Neural cell (in vitro differentiated cells): ENCODE measurements around the gene OBP2A. TPM values are rescaled to one million over a fixed set of nuclear protein-coding genes. Genes with fewer than 3 reads are reported as not detected.
"Not testable (repeated sequence)": the region's sequence is repeated elsewhere in the genome, so short reads cannot be mapped to it uniquely, and the experiment has no call there.

Experiments
- H2AFZ ChIP-seq: fragments of 200-600, 300-800 bp; sonication (generic), shearing (Covaris generic); 2 replicates; pipeline ENCODE4 v1.6.0; 2014; ENCODE audit warnings: low read depth, mild to moderate bottlenecking, antibody characterized with exemption, low read length, moderate library complexity
- H3F3A ChIP-seq: fragments of 200-600 bp; shearing (Covaris generic); 2 replicates; pipeline ENCODE4 v1.6.1; 2016; ENCODE audit warnings: mild to moderate bottlenecking, moderate library complexity, mixed read lengths, antibody characterized with exemption, low read length; ENCODE audit not compliant: insufficient read depth, poor library complexity, severe bottlenecking
- H3K27ac ChIP-seq: fragments of 200-600, 300-800 bp; sonication (generic), shearing (Covaris generic); 2 replicates; pipeline ENCODE4 v1.5.1; 2014; ENCODE audit warnings: mild to moderate bottlenecking, low read length, moderate library complexity
- H3K27me3 ChIP-seq: fragments of 300-800, 200-600 bp; sonication (generic), shearing (Covaris generic); 2 replicates; pipeline ENCODE4 v1.6.0; 2014; ENCODE audit warnings: mild to moderate bottlenecking, low read depth, low read length, moderate library complexity; ENCODE audit not compliant: insufficient read depth
- H3K36me3 ChIP-seq: fragments of 300-800, 200-600 bp; sonication (generic), shearing (Covaris generic); 2 replicates; pipeline ENCODE4 v1.5.1; 2014; ENCODE audit warnings: mild to moderate bottlenecking, antibody characterized with exemption, low read length, moderate library complexity; ENCODE audit not compliant: insufficient read depth
- H3K4me2 ChIP-seq: fragments of 300-800, 200-600 bp; sonication (generic), shearing (Covaris generic); 2 replicates; pipeline ENCODE4 v1.6.0; 2014; ENCODE audit warnings: mild to moderate bottlenecking, low read length
- H3K4me3 ChIP-seq: fragments of 300-800, 200-600 bp; sonication (generic), shearing (Covaris generic); 2 replicates; pipeline ENCODE4 v1.5.1; 2014; ENCODE audit warnings: mild to moderate bottlenecking, low read length, moderate library complexity
- H3K79me2 ChIP-seq: fragments of 200-600 bp; shearing (Covaris generic); replicated peaks from 2 replicates; pipeline ENCODE4 v1.6.0; 2014; ENCODE audit warnings: mild to moderate bottlenecking, low read length, moderate library complexity; ENCODE audit not compliant: insufficient read depth
- H3K9ac ChIP-seq: fragments of 300-800, 200-600 bp; sonication (generic), shearing (Covaris generic); 2 replicates; pipeline ENCODE4 v1.6.1; 2016; ENCODE audit warnings: mild to moderate bottlenecking, low read length, mixed read lengths
- H3K9me2 ChIP-seq: fragments of 200-600 bp; shearing (Covaris generic); 2 replicates; pipeline ENCODE4 v1.6.1; 2016; ENCODE audit warnings: mild to moderate bottlenecking, low read length, mixed read lengths; ENCODE audit not compliant: insufficient read depth
- H3K9me3 ChIP-seq: fragments of 200-600, 300-800 bp; sonication (generic), shearing (Covaris generic); 2 replicates; pipeline ENCODE4 v1.6.1; 2016; ENCODE audit warnings: mild to moderate bottlenecking, mixed run types, low read length, moderate library complexity, mixed read lengths
- H4K20me1 ChIP-seq: fragments of 200-600 bp; shearing (Covaris generic); 2 replicates; pipeline ENCODE4 v1.6.1; 2016; ENCODE audit warnings: mild to moderate bottlenecking, mixed run types; ENCODE audit not compliant: insufficient read depth
- CTCF ChIP-seq: fragments of 450-650 bp; IDR thresholded peaks from 2 replicates; pipeline ENCODE4 v1.5.1; 2014; ENCODE audit warnings: antibody characterized with exemption, mild to moderate bottlenecking, moderate library complexity; ENCODE audit not compliant: poor library complexity, severe bottlenecking
- EP300 ChIP-seq: fragments of 450-650 bp; conservative IDR thresholded peaks from 2 replicates; pipeline ENCODE4 v1.6.1; 2014; ENCODE audit warnings: antibody characterized with exemption, mild to moderate bottlenecking, moderate library complexity; ENCODE audit not compliant: poor library complexity, severe bottlenecking
- EZH2 ChIP-seq: fragments of 200-600, 300-800 bp; shearing (Covaris generic), sonication (generic); IDR thresholded peaks from 2 replicates; pipeline ENCODE4 v1.6.1; 2014; ENCODE audit warnings: antibody characterized with exemption, low read length, borderline replicate concordance, mild to moderate bottlenecking; ENCODE audit not compliant: insufficient read depth, poor library complexity, severe bottlenecking
- MXI1 ChIP-seq: fragments of 450-650 bp; conservative IDR thresholded peaks from 2 replicates; pipeline ENCODE4 v1.6.1; 2014; ENCODE audit warnings: antibody characterized with exemption, mild to moderate bottlenecking; ENCODE audit not compliant: poor library complexity, severe bottlenecking
- POLR2AphosphoS5 ChIP-seq: IDR thresholded peaks from 2 replicates; pipeline ENCODE4 v1.6.1; 2012
- RAD21 ChIP-seq: fragments of 450-650 bp; conservative IDR thresholded peaks from 2 replicates; pipeline ENCODE4 v1.6.1; 2014; ENCODE audit warnings: antibody characterized with exemption, mild to moderate bottlenecking, moderate library complexity
- REST ChIP-seq: IDR thresholded peaks from 2 replicates; pipeline ENCODE4 v1.6.1; 2012; ENCODE audit warnings: borderline replicate concordance
- SMC3 ChIP-seq: fragments of 450-650 bp; conservative IDR thresholded peaks from 2 replicates; pipeline ENCODE4 v1.6.1; 2014; ENCODE audit warnings: antibody characterized with exemption, mild to moderate bottlenecking, moderate library complexity; ENCODE audit not compliant: poor library complexity
- TAF1 ChIP-seq: IDR thresholded peaks from 2 replicates; pipeline ENCODE4 v1.6.1; 2012; ENCODE audit warnings: low read depth
- polyA plus RNA-seq: library from polyadenylated mRNA; depleted of rRNA; stranded (reverse); fragments of >200 nt; gene quantifications from 2 replicates; pipeline ENCODE4 v1.2.3, GENCODE V29; 2014

OBP2A gene
- polyA plus RNA-seq, 1 donor from 2014 or later: not detected

- Histone ChIP-seq H3K4me3 (no peak overlapping the region), H3K27ac (no peak overlapping the region), H3K9me2 (no peaks in the 10 kb centered on the region), H3K27me3 (no peaks in the 10 kb centered on the region), H3K9ac (no peak overlapping the region), H3K9me3 (no peaks in the 10 kb centered on the region), H3K79me2 (no peaks in the 10 kb centered on the region), H3F3A (no peaks in the 10 kb centered on the region), H3K4me2 (no peak overlapping the region), H2AFZ (no peak overlapping the region), H3K36me3 (no peaks in the 10 kb centered on the region), H4K20me1 (no peaks in the 10 kb centered on the region)
- no peak for TF ChIP-seq TAF1
Measured at GRCh38 chr9:135536216-135536615, 9.7 kb upstream of the OBP2A start.

GRCh38 chr9:135543262-135543894 lies 2.5 kb upstream of the OBP2A start:
- not testable (repeated sequence) for H3K79me2 ChIP-seq, H3K27me3 ChIP-seq, H3K9ac ChIP-seq, H3K4me2 ChIP-seq, H4K20me1 ChIP-seq, H3K27ac ChIP-seq, H3F3A ChIP-seq, H3K4me3 ChIP-seq, H3K9me3 ChIP-seq, H3K36me3 ChIP-seq, H2AFZ ChIP-seq, H3K9me2 ChIP-seq

- no peaks in the 10 kb centered on the region for H3K79me2 ChIP-seq
- no peak overlapping the region for H3K4me3 ChIP-seq
- no peaks in the 10 kb centered on the region for H4K20me1 ChIP-seq
- H3K9me2 ChIP-seq: no peaks in the 10 kb centered on the region
- no peak overlapping the region for H3K4me2 ChIP-seq
- no peaks in the 10 kb centered on the region for H3K36me3 ChIP-seq
- no peak overlapping the region for H3K27ac ChIP-seq
- no peaks in the 10 kb centered on the region for H3F3A ChIP-seq
- H3K27me3 ChIP-seq: no peaks in the 10 kb centered on the region
- H3K9me3 ChIP-seq: no peaks in the 10 kb centered on the region
- H2AFZ ChIP-seq: no peak overlapping the region
- H3K9ac ChIP-seq: no peak overlapping the region
- TF ChIP-seq CTCF: no peak
- no peak for TF ChIP-seq REST
- TF ChIP-seq RAD21: no peak
- no peak for TF ChIP-seq MXI1
- TF ChIP-seq EP300: no peak
- no peak for TF ChIP-seq EZH2
- TF ChIP-seq POLR2AphosphoS5: no peak
- no peak for TF ChIP-seq SMC3
- no peak for TF ChIP-seq TAF1
Measured at GRCh38 chr9:135544981-135545635, 818 bp upstream of the OBP2A start.

GRCh38 chr9:135546792-135547617 lies 1.1 kb downstream of the OBP2A start:
- H2AFZ ChIP-seq, H4K20me1 ChIP-seq, H3K27ac ChIP-seq, H3K9me3 ChIP-seq, H3F3A ChIP-seq, H3K4me3 ChIP-seq, H3K9ac ChIP-seq, H3K79me2 ChIP-seq, H3K27me3 ChIP-seq, H3K4me2 ChIP-seq, H3K36me3 ChIP-seq, H3K9me2 ChIP-seq: not testable (repeated sequence)
